Peyer's patch (tissue), 4 donors: ENCODE measurements around the gene LAG3.

Source experiments
- POLR2A ChIP-seq, 2 donors: fragments of 450-650 bp; IDR thresholded peaks; one replicate each; pipeline ENCODE4 v1.5.1; 2017; ENCODE audit warnings: antibody characterized with exemption in 2 of 2, mild to moderate bottlenecking in 2 of 2, moderate library complexity in 2 of 2
- TF ChIP-seq, protein P1 (sequence below), 6 experiments: fragments of 450-650 bp in 4 of 6; fragments of 200-600 bp in 2 of 6; sonication (generic) in 1 of 6; IDR thresholded peaks; one replicate each; pipeline ENCODE4 v1.5.1; 2017 to 2019; ENCODE audit warnings: antibody characterized with exemption in 6 of 6, mild to moderate bottlenecking in 3 of 6, moderate library complexity in 1 of 6

DNA sequence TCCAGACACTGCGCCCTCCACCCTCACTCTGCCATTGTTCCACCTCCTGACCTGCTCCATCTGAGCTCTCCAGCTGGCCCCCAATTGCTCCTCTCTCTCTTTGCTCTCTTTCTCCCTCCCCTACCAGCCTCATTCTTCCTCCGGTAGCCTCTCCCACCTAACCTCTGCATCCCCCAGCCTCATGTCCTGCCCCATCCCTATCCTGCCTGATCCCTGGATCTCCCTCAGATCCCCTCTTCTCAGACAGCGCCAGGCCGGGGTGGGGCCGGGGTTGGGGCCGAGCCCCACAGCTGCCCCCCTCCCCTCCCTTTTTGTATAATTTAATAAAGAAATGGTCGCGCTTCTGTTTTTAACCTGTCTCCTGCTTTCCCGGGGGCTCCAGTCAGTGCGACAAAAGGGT lies 1.7 kb upstream of the LAG3 start:
- TF ChIP-seq, protein P1, sequence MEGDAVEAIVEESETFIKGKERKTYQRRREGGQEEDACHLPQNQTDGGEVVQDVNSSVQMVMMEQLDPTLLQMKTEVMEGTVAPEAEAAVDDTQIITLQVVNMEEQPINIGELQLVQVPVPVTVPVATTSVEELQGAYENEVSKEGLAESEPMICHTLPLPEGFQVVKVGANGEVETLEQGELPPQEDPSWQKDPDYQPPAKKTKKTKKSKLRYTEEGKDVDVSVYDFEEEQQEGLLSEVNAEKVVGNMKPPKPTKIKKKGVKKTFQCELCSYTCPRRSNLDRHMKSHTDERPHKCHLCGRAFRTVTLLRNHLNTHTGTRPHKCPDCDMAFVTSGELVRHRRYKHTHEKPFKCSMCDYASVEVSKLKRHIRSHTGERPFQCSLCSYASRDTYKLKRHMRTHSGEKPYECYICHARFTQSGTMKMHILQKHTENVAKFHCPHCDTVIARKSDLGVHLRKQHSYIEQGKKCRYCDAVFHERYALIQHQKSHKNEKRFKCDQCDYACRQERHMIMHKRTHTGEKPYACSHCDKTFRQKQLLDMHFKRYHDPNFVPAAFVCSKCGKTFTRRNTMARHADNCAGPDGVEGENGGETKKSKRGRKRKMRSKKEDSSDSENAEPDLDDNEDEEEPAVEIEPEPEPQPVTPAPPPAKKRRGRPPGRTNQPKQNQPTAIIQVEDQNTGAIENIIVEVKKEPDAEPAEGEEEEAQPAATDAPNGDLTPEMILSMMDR (IDR thresholded peaks at IDR 0.05), result no peak
- no peak for TF ChIP-seq POLR2A (IDR thresholded peaks at IDR 0.05)
